ENCODE measurements around the gene STOX2. TPM values are rescaled to one million over a fixed set of nuclear protein-coding genes. Genes with fewer than 3 reads are reported as not detected.

The STOX2 gene
- total and polyA plus RNA-seq, 2 donors (not counting 3 experiments of a cell fraction or from before 2014, with no cell fraction given) = 0.03 to 0.24 TPM

- Histone ChIP-seq H3K9me3 (replicated peaks; ENCODE audit: control insufficient read depth, insufficient read depth, low read length) (no peaks in the 10 kb centered on the region), H3K27me3 (ENCODE audit: control insufficient read depth in 2 of 2, insufficient read depth in 2 of 2, low read length in 2 of 2) (no peaks in the 10 kb centered on the region), H3K36me3 (ENCODE audit: control insufficient read depth in 2 of 2, extremely low read depth in 1 of 2, insufficient read depth in 2 of 2, low read length in 2 of 2) (no peaks in the 10 kb centered on the region), H2AFZ (ENCODE audit: low read depth, low read length) (peak overlapping the region; percentile 5), H3K4me2 (ENCODE audit: insufficient read depth, low read length) (peak overlapping the region; percentile 37), H3K4me3 (replicated peaks in 1 of 3; ENCODE audit: insufficient read depth in 1 of 3, low read depth in 1 of 3, low read length in 3 of 3) (peak overlapping the region in 2 of 3 experiments; percentile 8 to 11), H3K27ac (ENCODE audit: insufficient read depth, low read depth, low read length) (no peak overlapping the region), H4K20me1 (replicated peaks; ENCODE audit: control insufficient read depth, extremely low read depth, insufficient read depth, low read length) (no peaks in the 10 kb centered on the region), H3K4me1 (ENCODE audit: control insufficient read depth, extremely low read depth, insufficient read depth, low read length) (peaks cover 3% of the 10 kb centered on the region), H3K79me2 (ENCODE audit: control insufficient read depth, insufficient read depth, low read length) (no peaks in the 10 kb centered on the region), H3K9ac (replicated peaks; ENCODE audit: extremely low read depth, insufficient read depth, low read length) (peak overlapping the region; percentile 0), H3K9me1 (replicated peaks; ENCODE audit: control insufficient read depth, extremely low read depth, insufficient read depth, low read length) (no peaks in the 10 kb centered on the region)
- dilution Hi-C loops (cut with MboI; ENCODE audit: extremely low pct_ligation_motif_present, low sequenced_read_pairs) (no loop called here), intact Hi-C loops (cut with micrococcal nuclease) (no loop called here)
- no peak for TF ChIP-seq MAX (IDR thresholded peaks at IDR 0.05; ENCODE audit: insufficient read depth, insufficient read length)
- TF ChIP-seq CTCF (IDR thresholded peaks at IDR 0.05; ENCODE audit: extremely low read depth in 1 of 2, insufficient read depth in 1 of 2, low read depth in 1 of 2, low read length in 2 of 2) = no peak
- no peak for TF ChIP-seq POLR2A (IDR thresholded peaks at IDR 0.05; ENCODE audit: low read depth, low read length)
- peak; percentile 62 for TF ChIP-seq JUN (IDR thresholded peaks at IDR 0.05; ENCODE audit: borderline replicate concordance, insufficient read depth, insufficient read length, low read depth)
- no peak for TF ChIP-seq GATA2 (IDR thresholded peaks at IDR 0.05; ENCODE audit: insufficient read depth, insufficient read length, low read depth, low read length)
- TF ChIP-seq MYC (IDR thresholded peaks at IDR 0.05; ENCODE audit: low read depth, low read length) = no peak
- no peak for TF ChIP-seq EZH2 (IDR thresholded peaks at IDR 0.05; ENCODE audit: borderline replicate concordance, low read depth, low read length, severe bottlenecking)
- no peak for TF ChIP-seq POLR2AphosphoS5 (IDR thresholded peaks at IDR 0.05; ENCODE audit: insufficient read depth, low read depth, low read length)
- peak; percentile 59 for TF ChIP-seq FOS (IDR thresholded peaks at IDR 0.05; ENCODE audit: borderline replicate concordance, insufficient read depth, low read length)
- DNase-seq (ENCODE audit: low read depth, low spot score) (peak; percentile 55), FAIRE-seq (peak; percentile 84)
- BruUV-seq (replicated peaks) = no TSS peak
- CTCF ChIA-PET = no interaction called here
- POLR2A ChIA-PET = no interaction called here
Observed at GRCh38 chr4:183987987-183988392, 82.9 kb downstream of the STOX2 start.
